PC-3 (cell line): ENCODE results near the gene ALG2. TPM values are rescaled to one million over a fixed set of nuclear protein-coding genes. Genes with fewer than 3 reads are reported as not detected.

Source experiments
- ATAC-seq: fragments of 200-7000 bp; cut with Tn5 transposase; 2 replicates; pipeline ENCODE4 v1.9.1; 2020; ENCODE audit warnings: mild to moderate bottlenecking, moderate library complexity
- BruUV-seq: library from RNA; stranded (reverse); fragments of 400-500 nt; replicated peaks from 2 replicates; lab custom pipeline; 2021; lab: Mats Ljungman, UMichigan
- CTCF ChIA-PET: fragments of 300-600 bp; sonication (Branson Sonifier 250); formaldehyde crosslinking; loops from one replicate; lab custom pipeline; 2022; ENCODE audit warnings: antibody characterized with exemption; lab: Charles Lee
- POLR2A ChIA-PET: fragments of 300-600 bp; sonication (Branson Sonifier 250); formaldehyde crosslinking; loops from one replicate; lab custom pipeline; 2022; ENCODE audit warnings: antibody characterized with exemption; ENCODE audit not compliant: unreplicated experiment; lab: Charles Lee
- DNase-seq: peaks from one replicate; pipeline ENCODE4 v3.0.0-alpha.2; 2015
- H2AFZ ChIP-seq: fragments of 300-600 bp; sonication (generic); 2 replicates; pipeline ENCODE4 v1.6.0; 2016; ENCODE audit warnings: antibody characterized with exemption, low read length
- H3F3A ChIP-seq: fragments of 300-600 bp; sonication (generic); one replicate; pipeline ENCODE4 v1.6.0; 2017; ENCODE audit warnings: antibody characterized with exemption, low read length, control low read depth, mild to moderate bottlenecking; ENCODE audit not compliant: unreplicated experiment
- H3K27ac ChIP-seq: fragments of 300-600 bp; sonication (generic); 2 replicates; pipeline ENCODE4 v1.5.1; 2016; ENCODE audit warnings: mild to moderate bottlenecking, low read length
- H3K27me3 ChIP-seq: fragments of 300-600 bp; sonication (generic); 2 replicates; pipeline ENCODE4 v1.6.1; 2016; ENCODE audit warnings: low read length, mixed read lengths
- H3K36me3 ChIP-seq: fragments of 300-600 bp; sonication (generic); 2 replicates; pipeline ENCODE4 v1.6.1; 2016; ENCODE audit warnings: low read depth, mixed run types, low read length, mixed read lengths
- H3K4me1 ChIP-seq: fragments of 300-600 bp; sonication (generic); 2 replicates; pipeline ENCODE4 v1.5.1; 2016; ENCODE audit warnings: low read length; ENCODE audit not compliant: insufficient read depth
- H3K4me2 ChIP-seq: fragments of 300-600 bp; sonication (generic); 2 replicates; pipeline ENCODE4 v1.6.0; 2016; ENCODE audit warnings: low read length
- H3K4me3 ChIP-seq: fragments of 300-600 bp; sonication (generic); 2 replicates; pipeline ENCODE4 v1.5.1; 2016; ENCODE audit warnings: mild to moderate bottlenecking, low read length, mixed read lengths
- H3K79me2 ChIP-seq: fragments of 300-600 bp; sonication (generic); 2 replicates; pipeline ENCODE4 v1.6.1; 2017; ENCODE audit warnings: low read length, mixed read lengths
- H3K9ac ChIP-seq: fragments of 300-600 bp; sonication (generic); 2 replicates; pipeline ENCODE4 v1.6.0; 2016; ENCODE audit warnings: mild to moderate bottlenecking, low read length
- H3K9me2 ChIP-seq: fragments of 300-600 bp; sonication (generic); replicated peaks from 2 replicates; pipeline ENCODE4 v1.6.1; 2016; ENCODE audit warnings: mixed run types, low read length, mixed read lengths
- H3K9me3 ChIP-seq: fragments of 300-600 bp; sonication (generic); 2 replicates; pipeline ENCODE4 v1.6.1; 2016; ENCODE audit warnings: low read length, mixed read lengths
- H4K20me1 ChIP-seq: fragments of 300-600 bp; sonication (generic); 2 replicates; pipeline ENCODE4 v1.6.1; 2016; ENCODE audit warnings: low read length, mixed read lengths
- EZH2 ChIP-seq: fragments of 300-600 bp; sonication (generic); IDR thresholded peaks from one replicate; pipeline ENCODE4 v1.6.1; 2017; ENCODE audit warnings: antibody characterized with exemption, mild to moderate bottlenecking, low read length; ENCODE audit not compliant: unreplicated experiment
- EZH2phosphoT487 ChIP-seq: fragments of 300-600 bp; sonication (generic); IDR thresholded peaks from 2 replicates; pipeline ENCODE4 v1.6.1; 2018; ENCODE audit warnings: mild to moderate bottlenecking, antibody characterized with exemption, low read length, borderline replicate concordance
- intact Hi-C: fragments of 100-400 bp; cut with micrococcal nuclease; formaldehyde crosslinking; loops from 2 replicates; pipeline ENCODE4 v1.9.0; 2023
- total RNA-seq: library from RNA; depleted of rRNA; stranded (reverse); fragments of >200 nt; gene quantifications from 2 replicates; pipeline ENCODE4 v1.2.3, GENCODE V29; 2014
- TF ChIP-seq, protein P1 (sequence below): fragments of 300-600 bp; sonication (generic); conservative IDR thresholded peaks from 2 replicates; pipeline ENCODE4 v1.5.1; 2017; ENCODE audit warnings: antibody characterized with exemption, low read depth, mild to moderate bottlenecking, low read length

The ALG2 gene
- total RNA-seq, 1 experiment from 2014 or later, result 33.2 TPM

DNA sequence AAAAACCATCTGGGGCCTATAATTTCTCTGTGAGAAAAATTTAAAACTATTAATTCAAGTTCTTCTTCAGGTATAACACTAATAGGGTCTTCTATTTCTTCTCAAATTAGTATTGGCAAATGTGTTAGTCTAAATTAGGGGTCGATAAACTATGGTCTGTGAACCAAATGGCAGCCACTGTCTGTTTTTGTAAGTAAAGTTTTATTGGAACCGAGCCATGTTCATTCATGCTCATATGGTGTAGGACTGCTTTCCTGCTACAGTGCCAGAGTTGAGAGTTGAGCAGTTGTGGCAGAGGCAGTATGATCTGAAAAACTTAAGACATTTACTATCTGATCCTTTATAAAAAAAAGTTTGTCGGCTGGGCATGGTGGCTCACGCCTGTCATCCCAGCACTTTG, 29.4 kb upstream of the ALG2 start:
- no peaks in the 10 kb centered on the region for H3K9me2 ChIP-seq
- BruUV-seq, result no TSS peak
- no peaks in the 10 kb centered on the region for H3K79me2 ChIP-seq
- no peak overlapping the region for H3K4me3 ChIP-seq
- H4K20me1 ChIP-seq, result no peaks in the 10 kb centered on the region
- no peak for TF ChIP-seq EZH2phosphoT487
- TF ChIP-seq, protein P1, sequence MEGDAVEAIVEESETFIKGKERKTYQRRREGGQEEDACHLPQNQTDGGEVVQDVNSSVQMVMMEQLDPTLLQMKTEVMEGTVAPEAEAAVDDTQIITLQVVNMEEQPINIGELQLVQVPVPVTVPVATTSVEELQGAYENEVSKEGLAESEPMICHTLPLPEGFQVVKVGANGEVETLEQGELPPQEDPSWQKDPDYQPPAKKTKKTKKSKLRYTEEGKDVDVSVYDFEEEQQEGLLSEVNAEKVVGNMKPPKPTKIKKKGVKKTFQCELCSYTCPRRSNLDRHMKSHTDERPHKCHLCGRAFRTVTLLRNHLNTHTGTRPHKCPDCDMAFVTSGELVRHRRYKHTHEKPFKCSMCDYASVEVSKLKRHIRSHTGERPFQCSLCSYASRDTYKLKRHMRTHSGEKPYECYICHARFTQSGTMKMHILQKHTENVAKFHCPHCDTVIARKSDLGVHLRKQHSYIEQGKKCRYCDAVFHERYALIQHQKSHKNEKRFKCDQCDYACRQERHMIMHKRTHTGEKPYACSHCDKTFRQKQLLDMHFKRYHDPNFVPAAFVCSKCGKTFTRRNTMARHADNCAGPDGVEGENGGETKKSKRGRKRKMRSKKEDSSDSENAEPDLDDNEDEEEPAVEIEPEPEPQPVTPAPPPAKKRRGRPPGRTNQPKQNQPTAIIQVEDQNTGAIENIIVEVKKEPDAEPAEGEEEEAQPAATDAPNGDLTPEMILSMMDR, result no peak
- TF ChIP-seq EZH2, result no peak
- no peaks in the 10 kb centered on the region for H3K9me3 ChIP-seq
- no peaks in the 10 kb centered on the region for H3K36me3 ChIP-seq
- DNase-seq, result no peak
- no peaks in the 10 kb centered on the region for H3F3A ChIP-seq
- H3K27ac ChIP-seq, result no peak overlapping the region
- no peak for ATAC-seq
- no peak overlapping the region for H3K4me2 ChIP-seq
- H3K9ac ChIP-seq, result no peak overlapping the region
- ChIA-PET CTCF (no interaction called here), POLR2A (no interaction called here)
- H3K4me1 ChIP-seq, result no peaks in the 10 kb centered on the region
- H3K27me3 ChIP-seq, result no peaks in the 10 kb centered on the region
- H2AFZ ChIP-seq, result no peak overlapping the region
- intact Hi-C loops, result no loop called here

DNA sequence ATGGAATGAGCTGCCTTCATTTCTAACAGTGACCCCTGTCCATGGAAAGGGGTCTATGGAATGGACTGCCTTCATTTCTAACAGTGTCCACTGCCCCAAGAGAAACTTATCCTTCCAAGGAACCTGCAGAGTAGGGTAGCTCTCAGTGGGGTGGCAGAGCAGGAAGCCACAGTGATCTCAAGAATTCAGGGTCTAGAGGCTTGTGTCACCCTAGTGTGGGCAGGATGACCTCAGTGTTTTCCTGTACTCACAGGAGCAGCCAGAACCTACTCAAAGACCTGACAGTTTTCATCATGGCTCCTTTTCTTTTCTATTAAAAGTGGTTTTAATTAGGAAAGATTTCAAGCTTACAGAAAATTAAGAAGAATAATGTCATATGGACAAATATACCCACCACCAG, 27.9 kb upstream of the ALG2 start:
- H4K20me1 ChIP-seq, result no peaks in the 10 kb centered on the region
- H3K4me1 ChIP-seq, result no peaks in the 10 kb centered on the region
- ATAC-seq, result no peak
- DNase-seq, result no peak
- intact Hi-C loops, result no loop called here
- no peaks in the 10 kb centered on the region for H3K27me3 ChIP-seq
- H3K9me3 ChIP-seq, result no peaks in the 10 kb centered on the region
- H2AFZ ChIP-seq, result no peak overlapping the region
- no peaks in the 10 kb centered on the region for H3K79me2 ChIP-seq
- ChIA-PET CTCF (no interaction called here), POLR2A (no interaction called here)
- no peaks in the 10 kb centered on the region for H3K36me3 ChIP-seq
- no peak overlapping the region for H3K9ac ChIP-seq
- TF ChIP-seq, protein P1, result no peak
- TF ChIP-seq EZH2phosphoT487, result no peak
- H3K9me2 ChIP-seq, result no peaks in the 10 kb centered on the region
- H3K4me3 ChIP-seq, result no peak overlapping the region
- no TSS peak for BruUV-seq
- H3K27ac ChIP-seq, result no peak overlapping the region
- no peaks in the 10 kb centered on the region for H3F3A ChIP-seq
- H3K4me2 ChIP-seq, result no peak overlapping the region

DNA sequence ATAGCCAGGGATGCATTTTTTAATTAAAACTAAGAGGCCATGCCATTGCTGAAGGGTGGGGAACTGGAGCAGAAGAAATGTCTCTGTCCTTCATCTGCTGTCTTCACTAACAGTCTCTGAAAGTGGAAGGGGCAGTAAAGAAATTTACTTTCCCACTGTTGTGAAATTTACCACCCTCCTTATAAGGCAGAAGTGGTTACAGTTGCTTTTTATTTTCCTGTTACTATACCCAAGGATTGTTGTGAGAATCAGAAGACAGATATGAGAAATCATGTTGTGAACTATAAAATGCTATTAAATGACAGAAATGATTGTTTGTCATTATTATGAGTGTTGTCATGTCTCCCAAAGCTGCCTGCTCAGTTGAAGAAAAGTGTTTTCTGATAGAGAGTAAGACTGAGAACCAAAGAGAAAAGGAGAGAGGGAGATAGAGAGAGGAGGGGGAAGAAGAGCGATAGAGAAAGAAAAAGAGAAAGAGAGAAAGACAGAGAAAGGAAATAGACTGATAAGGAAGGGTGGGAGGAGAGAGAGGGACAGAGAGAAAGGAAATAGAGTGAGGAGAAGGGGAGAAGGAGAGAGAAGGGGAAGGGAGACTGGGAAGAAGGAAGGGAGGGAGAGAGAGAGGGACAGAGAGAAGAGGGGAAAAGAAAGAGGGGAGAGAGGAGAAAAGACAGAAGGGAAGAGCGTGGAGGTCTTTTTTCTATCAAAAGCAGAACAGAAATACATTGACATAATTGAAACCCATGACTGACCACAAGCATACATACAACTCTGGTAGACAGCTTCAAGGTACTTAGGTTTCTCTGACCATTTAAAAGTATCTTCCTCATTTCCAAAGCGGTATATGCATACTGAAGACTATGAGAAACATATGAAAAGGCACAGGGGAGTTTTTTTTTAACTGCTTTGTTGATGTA, 22.9 kb upstream of the ALG2 start:
- TF ChIP-seq EZH2phosphoT487 (no peak), EZH2 (no peak)
- TF ChIP-seq, protein P1, result no peak
- Histone ChIP-seq H3K36me3 (no peaks in the 10 kb centered on the region), H4K20me1 (no peaks in the 10 kb centered on the region), H3K4me1 (no peaks in the 10 kb centered on the region), H3K4me3 (no peak overlapping the region), H2AFZ (no peak overlapping the region), H3K9me3 (no peaks in the 10 kb centered on the region), H3K79me2 (no peaks in the 10 kb centered on the region), H3K9me2 (no peaks in the 10 kb centered on the region), H3K9ac (no peak overlapping the region), H3K27me3 (no peaks in the 10 kb centered on the region), H3F3A (no peaks in the 10 kb centered on the region), H3K4me2 (no peak overlapping the region), H3K27ac (no peak overlapping the region)
- POLR2A ChIA-PET, result no interaction called here
- no peak for ATAC-seq
- no TSS peak for BruUV-seq
- intact Hi-C loops, result no loop called here
- DNase-seq, result no peak
- CTCF ChIA-PET, result no interaction called here
